HG02938 (cell line): ENCODE measurements around the gene IGF2BP2.
"Not testable (repeated sequence)": the region's sequence is repeated elsewhere in the genome, so short reads cannot be mapped to it uniquely, and the experiment has no call there.

Experiments
- ATAC-seq: cut with Tn5 transposase; IDR thresholded peaks from one replicate; pipeline ENCODE4 v1.9.1; 2021; ENCODE audit warnings: mild to moderate bottlenecking, moderate library complexity; ENCODE audit not compliant: unreplicated experiment

IGF2BP2 gene

DNA sequence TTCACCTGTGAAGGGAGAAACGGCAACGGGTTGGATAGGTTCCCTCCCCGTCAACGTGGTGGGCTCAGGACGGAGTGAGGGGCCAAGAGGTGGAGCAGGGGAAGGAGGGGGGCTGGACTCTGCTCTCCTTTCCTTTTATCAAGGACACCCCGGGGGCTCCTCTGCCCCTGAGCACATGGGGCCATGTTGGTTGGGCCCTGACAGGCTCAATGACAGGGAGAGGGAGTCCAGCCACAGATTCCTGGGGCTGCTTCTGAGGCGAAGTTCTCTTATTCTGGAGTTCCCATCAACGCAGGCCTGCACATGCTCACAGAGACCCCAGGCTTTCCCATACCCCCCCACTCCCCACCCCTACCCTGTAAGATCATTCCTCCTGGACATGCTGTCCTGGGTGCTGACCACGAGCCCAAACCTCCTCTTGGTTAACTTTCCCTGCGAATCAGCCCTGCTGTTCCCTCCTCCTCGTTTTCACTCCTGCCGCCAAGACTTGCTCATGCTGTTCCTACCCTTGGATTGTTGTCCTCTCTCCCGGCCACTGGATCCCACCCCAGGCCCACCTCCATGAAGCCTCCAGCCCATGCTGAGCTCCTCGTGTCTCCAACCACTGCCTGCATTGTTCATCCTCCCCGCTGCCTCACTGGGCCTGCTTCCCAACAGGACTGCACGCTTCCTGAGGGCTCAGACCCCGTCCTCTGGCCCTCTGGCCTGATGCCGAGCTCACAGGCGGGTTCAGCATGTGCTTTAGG is 177.5 kb downstream of the IGF2BP2 start:
- no peak for ATAC-seq

DNA sequence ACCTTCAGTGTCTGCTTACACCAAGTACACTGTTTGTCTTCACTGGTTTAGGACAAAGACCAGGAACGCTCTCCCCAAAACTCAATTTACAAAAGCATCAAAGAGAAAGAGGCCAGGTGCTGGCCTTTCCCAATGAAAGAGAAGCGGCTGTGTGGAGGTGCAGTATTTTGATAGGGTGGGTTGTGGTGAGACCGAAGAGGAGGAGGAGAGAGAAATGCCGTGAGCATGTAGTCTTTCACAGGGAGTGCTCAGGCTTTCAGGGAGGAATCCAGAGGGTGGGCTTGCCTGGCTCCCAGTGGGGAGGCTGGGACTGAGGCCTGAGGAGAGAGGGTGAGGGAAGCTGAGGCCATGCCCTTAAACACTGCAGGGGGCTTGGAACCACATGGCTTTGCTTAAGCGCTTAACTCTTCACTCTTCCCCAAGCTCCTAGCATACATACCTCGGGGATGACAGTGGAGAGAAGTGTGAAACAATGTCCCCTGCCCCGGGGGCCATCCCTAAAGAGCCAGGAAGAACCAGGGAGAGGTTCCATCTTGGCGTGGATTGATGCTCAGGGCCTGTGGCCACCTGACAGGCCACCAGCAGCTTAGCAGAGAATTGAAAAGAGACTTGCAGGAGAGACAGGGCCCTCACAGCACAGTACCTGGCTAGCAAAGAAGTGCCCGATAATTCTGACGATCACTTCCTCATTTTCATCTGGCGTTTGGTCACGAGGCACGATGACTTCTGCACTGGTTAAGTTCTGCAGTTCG is 178.3 kb downstream of the IGF2BP2 start:
- ATAC-seq = no peak

DNA sequence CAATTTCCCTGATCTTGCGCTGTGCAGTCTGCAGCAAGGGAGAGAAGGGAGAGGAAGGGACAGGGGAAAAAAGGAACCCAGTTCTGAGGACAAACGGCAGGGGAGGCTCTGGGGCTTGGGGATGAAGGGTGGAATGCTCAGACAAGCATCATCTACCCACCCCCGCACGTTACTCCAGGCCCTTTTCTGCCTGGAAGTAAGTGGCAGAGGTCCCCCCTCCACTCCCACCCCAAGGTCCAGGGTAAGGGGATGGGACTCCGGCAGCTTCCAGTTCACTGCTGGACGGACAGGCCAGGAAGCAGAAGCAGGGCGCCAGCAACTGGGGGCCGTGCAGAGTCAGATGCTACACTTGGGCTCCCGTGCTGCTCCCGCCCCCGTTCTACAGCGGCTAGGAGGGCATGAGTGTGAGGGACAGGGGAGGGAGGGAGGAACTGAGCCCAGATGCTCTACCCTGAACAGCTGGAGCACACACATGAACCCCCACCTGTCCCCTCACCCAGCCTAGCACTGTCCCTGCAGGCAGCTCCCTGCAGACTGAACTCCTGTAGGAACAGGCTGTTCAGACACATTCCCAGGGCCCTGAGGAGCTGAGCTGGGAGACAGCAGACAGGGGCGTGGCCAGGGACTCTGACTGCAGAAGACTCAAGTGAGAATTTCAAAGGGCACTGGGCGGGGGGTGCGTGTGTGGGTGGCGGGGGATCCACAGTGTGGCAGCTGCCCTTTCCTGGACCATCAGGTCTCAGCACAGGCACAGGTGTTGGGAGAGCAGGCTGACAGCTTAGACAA is 179.1 kb downstream of the IGF2BP2 start:
- no peak for ATAC-seq

DNA sequence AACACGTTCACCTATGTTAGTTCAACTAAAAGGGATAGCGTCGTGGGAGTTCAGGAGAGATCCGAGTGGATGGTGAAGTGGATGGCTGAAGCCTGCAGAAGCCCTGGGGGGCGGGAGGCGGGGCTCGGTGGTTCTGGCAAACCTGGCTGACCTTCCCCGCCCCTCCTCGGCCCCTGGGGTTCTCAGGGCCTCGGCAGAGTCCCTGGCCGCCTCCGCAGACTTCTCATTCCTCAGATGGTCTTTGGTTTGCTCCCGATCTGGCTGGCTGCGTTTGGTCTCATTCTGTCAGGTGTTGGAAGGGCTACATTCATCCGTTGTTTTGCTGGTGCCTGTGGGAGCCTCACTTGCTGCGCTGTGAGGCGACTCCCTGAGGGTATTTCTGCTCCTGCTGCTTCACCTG is 179.7 kb downstream of the IGF2BP2 start:
- ATAC-seq = not testable (repeated sequence)

DNA sequence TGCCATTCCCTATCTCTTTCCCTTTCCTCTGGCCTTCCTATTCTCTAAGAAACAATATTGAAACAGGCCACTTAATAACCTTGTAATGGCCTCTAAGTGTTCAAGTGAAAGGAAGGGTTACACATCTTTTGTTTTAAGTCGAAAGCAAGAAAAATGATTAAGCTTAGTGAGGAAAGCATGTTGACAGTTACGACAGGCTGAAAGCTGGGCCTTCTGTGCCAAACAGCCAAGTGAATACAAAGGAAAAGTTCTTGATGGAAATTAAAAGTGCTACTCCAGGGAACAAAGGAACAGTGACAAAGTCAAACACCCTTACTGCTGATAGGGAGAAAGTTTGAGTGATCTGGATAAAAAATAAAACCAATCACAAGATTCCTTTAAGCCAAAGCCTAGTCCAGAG is 184.5 kb downstream of the IGF2BP2 start:
- no peak for ATAC-seq

DNA sequence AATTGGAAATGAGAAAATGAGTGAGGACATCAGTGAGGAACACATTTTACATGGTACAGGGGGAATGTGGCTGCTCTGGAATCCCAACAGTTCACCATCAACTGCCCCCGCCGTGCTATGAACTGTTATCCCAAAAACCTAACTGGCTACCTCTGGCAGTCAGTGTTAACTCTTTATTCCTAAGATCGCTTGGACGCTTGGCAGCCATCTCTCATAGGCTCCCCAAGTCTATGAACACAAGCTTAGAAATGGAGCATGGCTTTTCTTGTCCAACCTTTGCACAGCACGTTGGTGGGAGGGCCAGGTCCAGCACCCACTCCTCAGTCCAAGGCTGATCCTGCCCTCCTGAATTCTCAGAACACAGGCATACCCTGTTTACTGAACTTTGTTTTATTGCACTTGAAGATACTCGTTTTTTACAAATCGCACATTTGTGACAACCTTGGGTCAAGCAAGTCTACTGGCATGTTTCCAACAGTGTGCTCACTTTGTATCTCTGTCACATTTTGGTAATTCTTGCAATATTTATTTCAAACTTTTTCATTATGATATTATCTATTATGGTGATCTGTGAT is 185.1 kb downstream of the IGF2BP2 start:
- no peak for ATAC-seq

DNA sequence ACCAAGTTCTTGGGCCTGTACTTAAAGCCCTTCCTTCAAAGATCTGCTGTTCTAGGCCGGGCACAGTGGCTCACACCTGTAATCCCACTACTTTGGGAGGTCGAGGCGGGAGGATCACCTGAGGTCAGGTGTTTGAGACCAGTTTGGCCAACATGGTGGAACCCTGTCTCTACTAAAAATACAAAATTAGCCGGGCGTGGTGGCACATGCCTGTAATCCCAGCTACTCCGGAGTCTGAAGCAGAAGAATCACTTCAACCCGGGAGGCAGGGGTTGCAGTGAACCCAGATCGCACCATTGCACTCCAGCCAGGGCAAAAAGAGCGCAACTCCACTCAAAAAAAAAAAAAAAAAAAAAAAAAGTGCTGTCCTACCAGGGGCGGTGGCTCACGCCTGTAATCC is 186.2 kb downstream of the IGF2BP2 start:
- ATAC-seq = not testable (repeated sequence)

DNA sequence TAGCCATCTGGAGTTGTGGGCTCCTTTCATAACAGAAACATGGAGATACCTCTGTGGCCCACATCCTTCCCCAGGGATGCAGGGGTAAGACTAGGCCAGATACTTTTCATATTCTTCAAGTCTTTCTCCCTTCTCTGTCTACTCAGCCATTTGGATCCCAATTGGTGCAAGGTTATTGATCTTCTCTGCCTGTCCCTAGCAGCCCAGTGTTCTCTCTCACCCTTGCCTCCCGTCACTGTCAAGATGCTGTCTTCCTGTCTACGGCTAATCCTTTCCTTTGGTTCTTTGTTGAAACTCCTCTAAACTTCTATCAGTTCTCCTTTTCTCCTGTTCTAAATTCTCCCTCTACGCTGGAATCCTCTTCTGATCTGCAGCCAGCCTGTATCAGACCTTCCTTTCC is 187.5 kb downstream of the IGF2BP2 start:
- no peak for ATAC-seq

DNA sequence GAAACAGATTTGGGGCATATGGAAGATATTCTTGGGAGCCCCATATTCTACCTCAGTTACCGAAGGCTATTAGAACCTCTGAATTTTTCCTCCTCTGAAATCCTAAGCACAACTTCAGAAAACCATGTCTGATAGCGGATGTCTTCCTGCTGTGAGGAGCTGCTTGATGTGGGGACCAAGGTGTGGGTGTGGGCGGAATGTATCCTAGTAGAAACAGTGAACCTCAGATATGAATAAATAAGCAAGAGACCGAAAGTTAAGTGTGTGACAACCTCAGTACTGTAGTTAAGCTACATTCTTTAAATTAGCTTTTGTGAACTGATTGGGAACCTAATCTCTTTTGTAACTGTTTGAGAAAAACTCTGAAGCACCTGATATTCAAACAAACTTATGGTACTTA is 191.8 kb downstream of the IGF2BP2 start:
- no peak for ATAC-seq

DNA sequence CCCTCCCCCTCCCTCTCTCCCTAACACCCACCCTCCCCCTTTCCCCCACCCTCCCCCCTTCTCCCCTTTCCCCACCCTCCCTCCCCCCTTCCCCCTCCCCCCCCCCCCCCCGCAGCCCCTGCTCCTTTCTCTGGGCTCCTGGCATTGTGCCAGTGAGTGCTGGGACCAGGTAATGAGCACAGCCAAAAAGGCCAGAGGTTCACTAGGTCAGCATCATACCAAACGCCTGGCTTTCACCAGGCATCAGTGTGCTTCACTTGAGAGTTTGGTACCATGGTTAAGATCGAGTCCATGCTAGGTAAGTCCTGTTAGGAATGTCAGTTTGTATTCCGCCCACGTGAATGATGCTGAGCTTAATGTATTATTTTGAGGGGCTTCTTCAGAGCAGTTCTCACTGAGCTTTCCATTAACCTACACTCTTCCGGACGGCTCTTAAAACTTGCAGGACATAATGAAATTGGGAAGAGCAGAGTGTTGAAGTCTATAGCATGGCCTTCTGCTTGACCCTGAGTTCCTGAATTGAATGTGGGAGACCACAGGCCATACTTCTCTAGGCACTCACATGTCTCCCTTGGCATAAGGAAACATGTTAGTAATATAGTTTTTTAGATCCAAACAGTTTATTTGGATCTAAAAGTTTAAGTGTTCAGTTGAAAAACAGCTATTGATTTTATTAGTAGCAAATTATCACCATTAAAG is 193.2 kb downstream of the IGF2BP2 start:
- ATAC-seq = no peak

DNA sequence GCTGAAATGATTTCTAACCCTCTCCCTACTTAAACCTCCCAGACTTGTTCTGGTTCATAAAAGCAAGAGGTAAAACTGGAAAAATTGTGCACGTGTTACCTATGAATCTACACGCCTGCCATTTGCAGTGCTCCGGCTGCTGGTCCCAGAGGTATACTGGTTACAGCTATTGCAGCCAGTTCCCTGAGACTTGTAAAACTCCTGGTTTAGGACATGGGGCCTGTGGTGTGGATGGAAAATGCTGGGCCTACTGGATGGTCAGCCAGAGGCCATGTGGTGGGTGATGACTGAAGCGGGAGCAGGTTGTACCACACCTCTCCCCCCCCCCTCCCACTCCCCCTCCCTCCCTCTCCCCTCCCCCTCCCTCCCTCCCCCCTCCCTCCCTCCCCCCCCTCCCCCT is 193.7 kb downstream of the IGF2BP2 start:
- no peak for ATAC-seq

DNA sequence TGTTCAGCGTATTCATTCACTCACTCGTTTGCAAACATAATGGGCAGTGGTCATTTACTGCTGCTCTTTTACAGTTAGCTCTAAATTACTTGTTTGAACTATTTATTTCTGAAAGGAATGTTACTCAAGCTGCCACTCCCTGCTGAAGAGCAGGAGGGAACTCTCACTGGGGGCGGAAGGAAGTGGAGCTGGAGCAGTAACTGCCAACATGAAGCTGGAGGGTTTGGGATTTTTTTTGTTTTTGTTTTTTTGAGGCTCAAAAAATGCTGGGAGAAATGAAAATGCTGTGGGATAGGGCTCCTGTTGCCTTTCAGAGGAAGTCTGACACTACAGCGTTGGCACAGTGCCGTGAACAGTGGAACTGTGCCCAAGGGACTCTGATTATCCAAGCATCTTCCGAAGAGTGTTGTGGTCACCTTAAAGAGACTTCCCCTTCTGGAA is 194.6 kb downstream of the IGF2BP2 start:
- ATAC-seq = no peak

DNA sequence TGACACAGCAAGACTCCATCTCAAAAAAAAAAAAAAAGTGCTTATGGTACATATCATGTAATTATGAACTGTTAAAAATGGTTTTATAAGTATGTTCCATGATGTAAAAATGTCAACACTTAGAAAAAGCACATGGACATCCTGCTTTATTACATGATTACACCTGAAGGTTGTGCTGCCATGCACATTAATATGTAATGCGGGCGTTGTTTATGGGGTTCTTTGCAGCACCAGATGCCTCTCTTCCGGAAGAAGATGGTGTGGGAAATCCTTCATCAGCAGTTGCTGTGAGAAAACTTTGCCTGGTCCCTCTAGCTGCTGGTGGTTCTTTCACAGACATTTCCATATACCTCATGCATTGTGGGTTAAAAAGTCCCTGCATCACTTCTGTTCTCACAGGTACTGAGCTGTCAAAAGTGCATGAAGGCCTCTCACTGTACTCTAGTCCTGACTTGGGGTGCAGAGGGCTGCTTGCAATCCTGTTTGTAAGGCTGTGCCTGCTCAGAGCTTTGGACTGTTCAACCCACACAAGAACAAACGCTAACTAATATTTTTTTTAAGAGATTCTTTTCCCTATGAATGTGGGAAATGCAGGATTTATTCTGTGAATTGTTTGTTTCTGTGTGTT is 195.2 kb downstream of the IGF2BP2 start:
- ATAC-seq = no peak

DNA sequence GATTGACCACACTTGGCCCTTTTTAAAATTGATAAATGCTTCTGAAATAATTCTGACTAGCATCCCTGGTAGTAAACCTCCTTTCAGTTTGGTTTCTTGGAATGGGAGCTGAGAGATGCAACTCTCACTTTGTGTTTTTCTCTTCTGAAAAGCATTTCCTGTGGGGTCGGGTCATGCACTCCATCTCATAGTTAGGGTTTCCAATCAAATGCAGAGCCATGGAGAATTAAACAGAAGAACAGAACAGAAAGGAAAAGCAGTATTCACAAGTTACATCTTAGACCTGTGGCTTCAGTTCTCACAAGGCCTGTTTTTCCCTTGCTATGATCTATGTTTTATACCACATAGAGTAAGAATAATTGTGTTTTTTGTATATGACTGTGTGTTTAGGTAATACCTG is 199.1 kb downstream of the IGF2BP2 start:
- no peak for ATAC-seq

DNA sequence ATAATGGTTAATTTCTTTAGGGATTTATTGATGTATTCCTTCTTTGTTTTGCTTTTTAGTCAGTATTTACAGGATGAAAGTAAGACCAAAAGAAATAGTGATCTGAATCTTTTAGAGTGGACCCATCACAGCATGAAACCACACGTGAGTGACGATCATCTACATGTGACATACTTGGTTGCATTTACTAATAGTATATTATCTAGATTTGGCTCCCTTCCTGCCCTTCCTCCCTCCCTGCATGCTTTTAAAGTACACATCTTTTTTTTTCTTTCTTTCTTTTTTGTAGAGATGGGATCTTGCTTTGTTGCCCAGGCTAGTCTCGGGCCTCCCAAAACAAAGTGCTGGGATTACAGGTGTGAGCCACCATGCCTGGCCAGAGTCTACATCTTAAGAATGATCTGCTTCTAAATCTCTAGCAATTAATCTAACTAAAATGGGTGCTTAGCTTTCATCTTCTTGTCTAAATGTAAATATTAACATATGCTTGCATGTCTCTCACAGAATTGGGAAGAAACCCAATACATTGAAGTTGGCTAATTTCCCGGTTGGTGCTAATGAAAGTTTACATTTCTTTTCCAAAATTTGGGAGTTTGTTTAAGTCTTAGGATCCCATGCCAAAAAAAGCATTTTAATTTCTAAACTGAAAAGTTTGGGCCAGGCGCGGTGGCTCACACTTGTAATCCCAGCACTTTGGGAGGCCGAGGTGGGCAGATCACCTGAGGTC is 200.7 kb downstream of the IGF2BP2 start:
- no peak for ATAC-seq

DNA sequence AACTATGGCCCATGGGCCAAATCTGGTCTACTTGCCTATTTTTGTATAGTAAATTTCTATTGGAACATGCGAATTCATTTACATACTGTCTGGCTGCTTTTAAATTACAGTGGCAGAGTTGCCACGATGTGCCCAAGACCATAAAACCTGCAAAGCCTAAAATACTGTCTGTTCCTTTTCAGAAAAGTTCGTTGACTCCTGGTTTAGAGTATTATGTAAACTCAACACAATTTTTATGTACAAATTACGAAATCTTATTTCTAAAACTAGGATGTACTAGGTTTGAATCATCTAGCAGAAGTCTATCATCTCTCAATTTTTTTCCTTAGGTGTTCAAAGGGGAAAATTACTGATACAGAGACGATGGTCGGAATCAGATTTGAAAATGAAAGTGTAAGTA is 211.8 kb downstream of the IGF2BP2 start:
- no peak for ATAC-seq

DNA sequence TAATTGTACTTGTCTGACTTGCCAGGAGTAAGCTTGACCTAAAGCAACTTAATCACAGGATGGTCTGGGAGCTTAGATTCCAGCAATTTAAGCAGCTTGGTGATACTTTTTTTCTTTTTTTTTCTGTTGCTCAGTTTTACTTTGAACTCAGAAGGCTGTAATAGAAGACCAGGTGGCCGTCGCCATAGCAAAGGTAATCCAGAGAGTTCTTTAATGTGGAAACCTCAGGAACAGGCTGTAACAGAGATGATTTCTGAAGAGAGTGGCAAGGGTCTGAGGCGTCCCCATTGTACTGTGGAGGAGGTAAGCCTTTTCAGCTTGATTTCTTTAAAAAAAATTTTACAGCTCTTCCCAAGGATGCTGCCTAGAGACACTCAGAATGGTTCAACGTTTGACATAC is 218.6 kb downstream of the IGF2BP2 start:
- ATAC-seq = no peak

DNA sequence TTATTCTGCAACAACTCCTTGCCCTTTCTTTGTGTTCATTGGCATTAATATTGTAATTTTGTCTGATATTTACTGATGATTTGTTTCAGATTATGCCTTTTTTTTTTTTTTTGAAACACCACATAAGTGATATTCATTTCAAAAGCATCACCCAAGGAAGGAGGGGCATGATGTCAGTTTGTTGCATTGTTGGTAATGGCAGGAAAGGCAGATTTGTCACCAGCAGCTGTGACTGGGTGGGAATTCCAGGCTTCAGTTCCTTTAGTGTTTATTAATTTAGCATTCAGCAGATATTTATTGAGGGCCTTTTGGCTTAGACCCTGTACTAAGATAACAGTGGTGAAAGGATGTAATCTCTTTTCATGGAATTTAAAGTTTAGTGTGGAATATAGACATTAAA is 219.3 kb downstream of the IGF2BP2 start:
- no peak for ATAC-seq

DNA sequence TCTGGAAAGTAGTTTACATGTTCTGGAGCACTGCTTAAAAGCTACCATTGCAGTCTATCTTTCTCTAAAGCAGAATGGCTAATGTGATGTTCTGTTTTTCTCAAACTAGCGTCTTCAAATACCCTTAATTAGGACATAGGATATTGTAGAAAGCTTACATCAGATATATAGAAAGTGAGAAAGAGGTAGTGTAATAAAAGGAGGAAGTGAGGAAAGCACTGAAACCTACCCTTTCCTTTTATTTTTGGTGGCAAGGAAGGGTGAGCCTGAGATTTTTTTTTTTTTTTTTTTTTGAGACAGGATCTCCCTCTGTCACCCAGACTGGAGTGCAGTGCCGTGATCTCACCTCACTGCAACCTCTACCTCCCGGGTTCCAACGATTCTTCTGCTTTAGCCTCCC is 229.3 kb downstream of the IGF2BP2 start:
- ATAC-seq = no peak

DNA sequence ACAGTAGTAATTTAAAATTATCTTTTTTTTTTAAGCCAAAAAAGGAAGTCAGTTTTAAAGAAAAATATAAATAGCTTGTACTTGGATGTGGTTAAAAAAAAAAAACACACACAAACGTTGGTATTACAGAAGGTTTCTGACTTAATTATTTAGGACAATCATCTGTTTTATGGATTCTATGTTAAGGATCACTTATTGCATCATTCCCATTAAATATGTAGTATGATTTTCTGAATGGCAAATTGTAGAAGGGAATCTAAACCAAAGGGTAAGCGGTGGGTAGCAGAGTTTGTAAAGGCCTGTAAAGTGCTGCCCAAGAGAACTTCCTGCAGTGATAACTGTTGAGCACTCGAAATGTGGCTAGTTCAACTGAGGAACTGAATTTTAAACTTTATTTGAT is 230.8 kb downstream of the IGF2BP2 start:
- no peak for ATAC-seq
